ENCODE data around the gene MUC5AC. TPM values are rescaled to one million over a fixed set of nuclear protein-coding genes. Genes with fewer than 3 reads are reported as not detected.

The MUC5AC gene
- total RNA-seq = not detected

- intact Hi-C loops (cut with DNase I) = no loop called here
- no peak for TF ChIP-seq POLR2AphosphoS5 (IDR thresholded peaks at IDR 0.05; ENCODE audit: insufficient read depth in 1 of 2, low read depth in 1 of 2)
- no peak for TF ChIP-seq POLR2A (IDR thresholded peaks at IDR 0.05)
- no peak for TF ChIP-seq CTCF (IDR thresholded peaks at IDR 0.05)
- no peaks in the 10 kb centered on the region for H3K9me3 ChIP-seq
- peaks cover 10% of the 10 kb centered on the region for H3K4me1 ChIP-seq
- H3K27me3 ChIP-seq = no peaks in the 10 kb centered on the region
- H3K36me3 ChIP-seq = no peaks in the 10 kb centered on the region
- DNase-seq (ENCODE audit: extremely low spot score in 2 of 2) = no peak
- H3K27ac ChIP-seq = no peak within 1 kb of the TSS
- no peak within 1 kb of the TSS for H3K4me3 ChIP-seq
Observed at GRCh38 chr11:1157645-1158591, at the start of gene MUC5AC. Gene MUC5AC (plus strand): TSS chr11:1157953. CDS start chr11:1158000, 47 bp downstream.

GRCh38 chr11:1108246-1108900, 49.4 kb upstream of the MUC5AC start:
- Histone ChIP-seq H3K4me3 (no peak overlapping the region), H3K27me3 (no peaks in the 10 kb centered on the region), H3K27ac (no peak overlapping the region), H3K9me3 (no peaks in the 10 kb centered on the region), H3K36me3 (no peaks in the 10 kb centered on the region), H3K4me1 (no peaks in the 10 kb centered on the region)
- TF ChIP-seq CTCF (IDR thresholded peaks at IDR 0.05) (no peak), POLR2A (IDR thresholded peaks at IDR 0.05) (no peak), POLR2AphosphoS5 (IDR thresholded peaks at IDR 0.05; ENCODE audit: insufficient read depth in 1 of 2, low read depth in 1 of 2) (no peak)
- intact Hi-C loops (cut with DNase I) = no loop called here
- DNase-seq (ENCODE audit: extremely low spot score in 2 of 2) = no peak

- Histone ChIP-seq H3K36me3 (no peaks in the 10 kb centered on the region), H3K27me3 (no peaks in the 10 kb centered on the region), H3K27ac (no peak overlapping the region), H3K4me1 (no peaks in the 10 kb centered on the region), H3K9me3 (no peaks in the 10 kb centered on the region), H3K4me3 (no peak overlapping the region)
- intact Hi-C loops (cut with DNase I) = no loop called here
- no peak for DNase-seq (ENCODE audit: extremely low spot score in 2 of 2)
- TF ChIP-seq POLR2A (IDR thresholded peaks at IDR 0.05) = no peak
- TF ChIP-seq POLR2AphosphoS5 (IDR thresholded peaks at IDR 0.05; ENCODE audit: insufficient read depth in 1 of 2, low read depth in 1 of 2) = no peak
- no peak for TF ChIP-seq CTCF (IDR thresholded peaks at IDR 0.05)
Observed at GRCh38 chr11:1109101-1109917, 48.4 kb upstream of the MUC5AC start.

- H3K27me3 ChIP-seq = no peaks in the 10 kb centered on the region
- no peak for DNase-seq (ENCODE audit: extremely low spot score in 2 of 2)
- intact Hi-C loops (cut with DNase I) = no loop called here
Observed at GRCh38 chr11:1109918-1110705, 47.6 kb upstream of the MUC5AC start.

More at GRCh38 chr11:1109918-1110705, 47.6 kb upstream of the MUC5AC start:
- TF ChIP-seq POLR2AphosphoS5 (IDR thresholded peaks at IDR 0.05; ENCODE audit: insufficient read depth in 1 of 2, low read depth in 1 of 2) (no peak), CTCF (IDR thresholded peaks at IDR 0.05) (no peak), POLR2A (IDR thresholded peaks at IDR 0.05) (no peak)
- Histone ChIP-seq H3K4me1 (no peaks in the 10 kb centered on the region), H3K4me3 (no peak overlapping the region), H3K27ac (no peak overlapping the region), H3K36me3 (no peaks in the 10 kb centered on the region), H3K9me3 (no peaks in the 10 kb centered on the region)
